GM12864 (cell line): ENCODE results near the gene CAMK2B.

ENCODE experiments used
- DNase-seq: peaks from one replicate; pipeline ENCODE4 v3.0.0-alpha.2; 2011; ENCODE audit warnings: low read depth
- H3K4me3 ChIP-seq: 2 replicates; pipeline ENCODE4 v1.5.1; 2011; ENCODE audit warnings: mild to moderate bottlenecking, low read depth, low read length, control low read depth
- TF ChIP-seq, protein P1 (sequence below): IDR thresholded peaks from 2 replicates; pipeline ENCODE4 v1.5.1; 2011; ENCODE audit warnings: low read depth, mild to moderate bottlenecking, moderate library complexity, low read length, control low read depth, inconsistent platforms; ENCODE audit errors: missing control alignments

The CAMK2B gene

DNA sequence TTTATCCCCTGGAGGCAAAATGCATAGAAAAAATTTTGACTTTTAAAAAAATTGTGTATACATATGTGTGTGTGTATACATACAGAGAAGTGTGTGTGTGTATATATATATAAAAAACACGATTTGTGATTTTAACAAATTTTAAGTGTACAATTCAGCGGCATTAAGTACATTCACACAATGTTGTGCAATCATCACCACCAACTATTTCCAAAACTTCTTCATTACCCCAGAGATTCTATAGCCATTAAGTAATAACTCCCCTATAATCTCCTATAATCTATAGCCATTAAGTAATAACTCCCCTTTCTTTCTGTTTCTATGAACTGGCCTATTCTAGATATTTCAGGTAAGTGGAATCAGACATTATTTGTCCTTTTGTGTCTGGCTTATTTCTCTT lies 20.7 kb upstream of the CAMK2B start:
- DNase-seq = no peak
- H3K4me3 ChIP-seq = no peak overlapping the region
- TF ChIP-seq, protein P1, sequence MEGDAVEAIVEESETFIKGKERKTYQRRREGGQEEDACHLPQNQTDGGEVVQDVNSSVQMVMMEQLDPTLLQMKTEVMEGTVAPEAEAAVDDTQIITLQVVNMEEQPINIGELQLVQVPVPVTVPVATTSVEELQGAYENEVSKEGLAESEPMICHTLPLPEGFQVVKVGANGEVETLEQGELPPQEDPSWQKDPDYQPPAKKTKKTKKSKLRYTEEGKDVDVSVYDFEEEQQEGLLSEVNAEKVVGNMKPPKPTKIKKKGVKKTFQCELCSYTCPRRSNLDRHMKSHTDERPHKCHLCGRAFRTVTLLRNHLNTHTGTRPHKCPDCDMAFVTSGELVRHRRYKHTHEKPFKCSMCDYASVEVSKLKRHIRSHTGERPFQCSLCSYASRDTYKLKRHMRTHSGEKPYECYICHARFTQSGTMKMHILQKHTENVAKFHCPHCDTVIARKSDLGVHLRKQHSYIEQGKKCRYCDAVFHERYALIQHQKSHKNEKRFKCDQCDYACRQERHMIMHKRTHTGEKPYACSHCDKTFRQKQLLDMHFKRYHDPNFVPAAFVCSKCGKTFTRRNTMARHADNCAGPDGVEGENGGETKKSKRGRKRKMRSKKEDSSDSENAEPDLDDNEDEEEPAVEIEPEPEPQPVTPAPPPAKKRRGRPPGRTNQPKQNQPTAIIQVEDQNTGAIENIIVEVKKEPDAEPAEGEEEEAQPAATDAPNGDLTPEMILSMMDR = no peak

DNA sequence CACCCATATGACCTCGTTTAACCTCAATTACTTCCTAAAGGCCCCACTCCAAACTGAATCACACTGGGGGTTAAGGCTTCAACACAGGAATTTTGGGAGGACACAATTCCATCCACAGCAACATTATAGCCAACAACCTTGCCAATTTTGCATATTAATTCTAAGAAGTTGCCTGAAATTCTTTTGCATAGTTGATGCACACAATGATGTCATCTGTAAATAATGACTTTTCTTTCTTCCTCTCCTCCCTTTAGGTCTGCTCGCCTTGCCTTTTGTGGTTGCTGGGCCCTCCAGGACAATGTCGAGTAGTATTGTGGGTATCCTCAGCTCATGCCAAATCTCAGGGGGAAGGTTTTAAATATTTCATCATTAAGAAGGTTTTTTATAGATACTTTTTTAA lies 16.0 kb upstream of the CAMK2B start:
- DNase-seq = no peak
- H3K4me3 ChIP-seq = no peak overlapping the region
- TF ChIP-seq, protein P1 = no peak

DNA sequence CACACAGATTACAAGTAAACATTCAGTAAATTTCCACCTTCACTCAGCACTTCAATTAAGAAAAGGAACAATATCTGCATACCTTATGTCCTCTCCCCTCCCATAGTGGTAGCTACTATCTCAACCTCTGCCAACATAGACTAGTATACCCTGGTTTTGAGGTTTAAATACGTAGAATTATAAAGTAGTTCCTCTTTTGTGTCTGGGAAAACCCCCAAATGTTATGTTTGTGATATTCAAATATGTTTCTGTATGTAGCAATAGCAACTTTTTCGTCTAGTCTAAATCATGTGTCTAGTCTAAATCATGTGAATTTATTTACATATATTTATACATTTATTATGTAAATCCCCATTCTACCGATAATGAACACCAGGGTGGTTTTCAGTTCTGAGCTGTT lies 13.2 kb upstream of the CAMK2B start:
- DNase-seq = no peak
- TF ChIP-seq, protein P1 = no peak
- H3K4me3 ChIP-seq = no peak overlapping the region

DNA sequence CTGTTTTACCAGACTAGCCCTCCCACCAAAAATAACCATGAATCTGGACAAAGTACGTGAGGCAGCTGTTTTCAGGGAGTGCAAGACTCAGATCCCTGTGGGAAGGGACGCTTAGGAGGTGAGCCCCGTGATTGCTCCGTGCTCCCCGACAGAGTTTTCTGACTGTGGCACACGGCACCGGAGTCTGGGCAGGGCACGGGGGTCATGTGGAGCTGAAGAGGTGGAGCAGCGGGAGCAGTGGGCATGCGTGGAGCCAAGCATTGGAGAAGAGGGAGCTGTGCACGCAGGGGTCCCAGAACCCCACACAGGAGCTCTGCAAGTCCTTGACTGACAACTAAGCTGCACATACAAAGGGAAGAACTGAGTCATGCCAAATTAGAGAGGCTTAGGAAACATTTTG lies 11.1 kb upstream of the CAMK2B start:
- TF ChIP-seq, protein P1 = no peak
- no peak for DNase-seq
- H3K4me3 ChIP-seq = no peak overlapping the region

DNA sequence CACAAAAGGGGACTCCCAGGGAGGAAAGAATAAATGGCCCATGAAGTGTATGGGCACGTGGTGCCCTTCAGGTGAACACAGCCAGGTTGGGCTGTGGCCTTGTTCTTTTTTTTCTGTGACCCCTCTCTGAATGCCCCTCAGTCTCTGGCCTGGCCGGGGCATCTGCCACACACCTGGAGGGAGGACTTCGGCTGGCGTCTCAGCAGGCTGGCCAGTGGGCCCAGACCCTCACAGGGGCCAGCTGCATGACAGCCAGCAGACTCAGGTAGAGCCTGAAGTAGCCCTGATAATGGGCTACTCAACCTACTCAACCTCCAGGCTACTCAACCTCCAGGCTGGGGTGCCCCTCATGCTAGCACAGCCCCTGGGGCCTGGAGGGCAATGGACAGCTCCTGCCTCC lies 9.8 kb upstream of the CAMK2B start:
- TF ChIP-seq, protein P1 = no peak
- H3K4me3 ChIP-seq = no peak overlapping the region
- DNase-seq = no peak

DNA sequence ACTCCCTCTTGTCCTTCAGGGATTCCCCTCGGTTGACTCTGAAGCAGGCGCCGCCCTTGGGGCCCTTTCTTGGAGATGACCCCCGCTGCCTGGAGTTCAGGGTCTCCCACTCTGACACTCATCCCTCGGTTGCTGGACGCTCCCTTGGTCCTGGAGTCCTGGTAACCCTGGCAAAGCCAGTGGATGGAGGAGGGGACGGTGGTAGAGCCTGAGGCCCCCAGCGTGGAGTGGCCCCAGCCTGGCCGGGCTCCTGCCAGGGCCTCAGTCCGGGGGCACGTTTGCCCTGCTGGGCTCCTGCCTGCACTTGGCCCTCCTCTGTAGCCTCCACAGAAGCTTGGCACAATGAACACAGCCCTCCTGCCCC lies 9.3 kb upstream of the CAMK2B start:
- DNase-seq = no peak
- TF ChIP-seq, protein P1 = no peak
- no peak overlapping the region for H3K4me3 ChIP-seq

DNA sequence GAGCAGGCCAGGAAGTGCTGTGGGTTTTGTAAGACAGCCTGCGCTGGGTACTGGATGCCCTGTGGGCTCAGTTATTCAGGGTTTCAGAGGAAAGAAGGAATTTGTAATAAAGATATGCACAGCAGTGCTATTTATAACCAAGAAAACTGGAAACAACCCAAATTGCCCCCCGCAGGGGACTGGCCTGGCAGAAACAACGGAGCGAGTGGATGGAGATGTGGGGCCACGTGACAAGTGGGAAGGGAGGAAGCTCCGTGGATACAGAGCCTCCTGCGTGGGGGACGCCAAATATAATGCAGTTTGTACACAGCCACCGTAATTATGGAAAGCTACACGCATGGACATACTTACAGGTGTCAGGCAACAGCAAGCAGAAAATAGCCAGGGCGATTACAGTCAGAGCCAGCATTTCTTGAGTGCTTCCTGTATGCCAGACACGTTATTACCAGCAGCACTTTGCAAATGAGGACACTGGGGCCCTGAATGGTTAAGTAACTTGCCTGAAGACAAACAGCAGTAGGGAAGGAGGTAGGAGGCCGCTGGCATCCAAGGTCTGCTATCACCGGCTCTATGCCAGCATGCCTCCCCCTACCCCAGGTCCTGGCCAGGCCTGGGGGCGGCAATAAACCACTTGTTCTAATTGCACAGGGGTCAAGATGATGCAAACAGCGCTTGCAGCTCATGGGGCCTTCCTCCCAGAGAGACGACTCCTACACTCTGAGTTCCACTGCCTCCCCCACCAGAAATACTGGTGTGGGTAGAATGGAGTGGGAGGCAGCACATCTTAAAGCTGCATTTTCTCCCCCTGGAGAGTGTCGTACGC lies 8.7 kb upstream of the CAMK2B start:
- H3K4me3 ChIP-seq = no peak overlapping the region
- no peak for DNase-seq
- TF ChIP-seq, protein P1 = no peak
